Measurements from ENCODE around the gene TBR1. TPM values are rescaled to one million over a fixed set of nuclear protein-coding genes. Genes with fewer than 3 reads are reported as not detected.

Gene TBR1
- polyA plus RNA-seq, 4 donors = 0.04 to 0.08 TPM; not detected in 2

DNA sequence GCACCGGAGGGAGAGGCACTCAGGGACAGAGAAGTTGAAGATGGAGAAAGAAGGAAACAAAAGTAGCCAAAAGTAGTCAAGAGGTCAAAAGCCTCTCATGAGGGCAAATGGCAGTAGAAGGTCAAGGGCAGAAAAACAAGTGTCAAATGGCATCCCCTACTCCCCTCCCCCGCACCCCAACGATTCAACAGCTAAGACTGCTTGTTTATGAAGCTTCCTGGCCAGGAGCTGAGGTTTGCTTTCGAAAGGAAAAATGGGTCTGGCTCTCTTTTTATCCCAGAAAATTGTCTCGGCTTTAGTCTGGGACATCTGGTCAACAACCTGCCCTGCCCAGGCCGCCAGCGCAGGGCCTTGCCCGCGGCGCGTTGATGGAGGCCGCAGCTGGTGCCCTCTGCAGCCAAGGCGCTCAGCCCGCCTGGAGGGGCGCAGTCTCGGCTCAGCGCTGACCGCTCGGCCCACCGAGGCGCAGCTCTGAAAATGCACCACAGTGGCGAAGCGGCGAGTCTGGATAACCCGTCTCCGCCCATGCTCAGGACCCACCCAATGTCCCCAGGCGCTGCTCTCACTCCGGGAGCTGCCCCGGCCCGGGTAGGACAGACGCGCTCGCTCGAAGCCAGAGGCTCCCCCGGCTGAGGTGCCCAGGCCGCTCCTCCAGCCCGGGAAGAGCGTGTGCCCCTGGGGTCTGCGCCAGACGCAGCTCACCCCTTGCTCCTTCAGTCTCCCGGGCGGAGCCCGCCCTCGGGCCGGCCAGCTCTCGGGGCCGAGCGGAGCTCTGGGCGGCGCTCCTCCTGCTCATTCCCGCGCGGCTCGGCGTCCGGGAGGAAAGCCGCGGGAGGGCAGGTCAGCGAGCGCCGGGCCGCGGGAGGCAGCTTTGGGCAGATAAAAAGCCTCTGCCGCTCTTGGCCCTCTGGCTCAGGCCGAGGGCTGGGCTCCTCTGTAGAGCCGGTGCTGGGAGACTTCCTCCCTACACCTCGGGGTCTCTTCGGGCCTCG lies 1.8 kb upstream of the TBR1 start:
- peak in 1 of 4 donors; percentile 17 for DNase-seq (ENCODE audit: low read depth in 4 of 4, low spot score in 2 of 4)

DNA sequence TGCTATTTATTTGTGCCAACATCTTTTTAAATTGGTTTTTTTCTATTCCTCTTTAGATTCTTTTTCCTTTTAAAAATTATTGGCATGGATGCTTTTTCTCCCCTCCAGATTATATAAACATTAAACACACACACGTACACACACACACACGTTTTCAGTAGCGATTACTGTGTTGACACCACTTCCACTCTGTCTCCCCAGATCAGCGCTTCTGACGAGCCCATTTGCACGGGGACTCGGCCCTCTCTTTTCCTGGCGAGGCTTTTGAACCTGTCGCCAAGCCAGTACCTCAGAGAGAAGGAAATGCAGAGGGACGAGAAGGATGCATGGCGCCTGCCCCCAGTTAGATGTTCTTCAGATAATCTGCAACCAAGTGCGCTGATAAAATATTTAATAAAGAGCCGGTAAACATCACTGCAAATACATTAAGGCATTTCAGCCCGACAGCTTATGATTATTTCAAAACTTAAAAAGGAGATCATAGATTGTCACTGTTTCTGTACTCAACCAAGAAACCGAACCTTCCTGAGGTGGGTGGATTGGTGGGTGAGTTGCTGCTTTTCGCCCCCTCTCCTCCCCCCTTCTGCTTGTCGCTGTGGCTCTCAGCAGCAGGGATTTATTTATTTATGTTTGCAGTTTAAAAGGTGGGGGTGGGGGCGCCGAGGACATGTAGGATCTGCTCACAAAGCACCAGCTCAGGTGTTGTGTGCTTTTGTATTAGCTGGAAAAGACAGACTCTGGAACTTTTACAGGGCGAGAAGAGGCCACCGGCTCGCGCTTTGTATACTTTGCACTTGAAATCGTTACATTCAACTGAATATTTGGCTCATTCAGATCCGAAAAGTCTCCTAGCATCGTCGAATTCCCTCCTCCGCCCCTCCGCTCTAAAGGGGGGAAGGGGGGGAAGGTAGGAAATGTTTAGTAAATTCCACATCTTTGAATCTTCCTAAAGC lies 787 bp upstream of the TBR1 start:
- peak in 1 of 4 donors; percentile 56 for DNase-seq (ENCODE audit: low read depth in 4 of 4, low spot score in 2 of 4)

DNA sequence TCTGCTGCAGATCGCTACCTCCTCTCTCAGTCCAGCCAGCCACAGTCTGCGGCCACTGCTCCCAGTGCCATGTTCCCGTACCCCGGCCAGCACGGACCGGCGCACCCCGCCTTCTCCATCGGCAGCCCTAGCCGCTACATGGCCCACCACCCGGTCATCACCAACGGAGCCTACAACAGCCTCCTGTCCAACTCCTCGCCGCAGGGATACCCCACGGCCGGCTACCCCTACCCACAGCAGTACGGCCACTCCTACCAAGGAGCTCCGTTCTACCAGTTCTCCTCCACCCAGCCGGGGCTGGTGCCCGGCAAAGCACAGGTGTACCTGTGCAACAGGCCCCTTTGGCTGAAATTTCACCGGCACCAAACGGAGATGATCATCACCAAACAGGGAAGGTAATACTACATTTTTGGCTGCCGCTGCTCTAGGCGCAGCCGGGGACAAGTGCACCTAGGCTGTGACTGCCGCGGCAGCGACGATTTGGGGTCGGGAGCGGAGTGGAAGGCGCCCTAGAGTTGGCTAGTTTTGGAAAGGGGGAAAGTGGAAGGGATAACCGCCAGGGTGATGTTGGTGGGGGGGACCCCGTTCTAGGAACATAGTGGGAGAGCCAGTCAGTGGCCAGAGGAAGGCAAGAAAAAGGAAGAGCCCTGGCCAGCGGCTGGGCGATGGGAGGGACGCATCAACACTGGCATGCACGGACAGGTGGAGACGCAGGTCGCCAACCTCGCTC lies 776 bp downstream of the TBR1 start:
- DNase-seq (ENCODE audit: low read depth in 4 of 4, low spot score in 2 of 4) = no peak

DNA sequence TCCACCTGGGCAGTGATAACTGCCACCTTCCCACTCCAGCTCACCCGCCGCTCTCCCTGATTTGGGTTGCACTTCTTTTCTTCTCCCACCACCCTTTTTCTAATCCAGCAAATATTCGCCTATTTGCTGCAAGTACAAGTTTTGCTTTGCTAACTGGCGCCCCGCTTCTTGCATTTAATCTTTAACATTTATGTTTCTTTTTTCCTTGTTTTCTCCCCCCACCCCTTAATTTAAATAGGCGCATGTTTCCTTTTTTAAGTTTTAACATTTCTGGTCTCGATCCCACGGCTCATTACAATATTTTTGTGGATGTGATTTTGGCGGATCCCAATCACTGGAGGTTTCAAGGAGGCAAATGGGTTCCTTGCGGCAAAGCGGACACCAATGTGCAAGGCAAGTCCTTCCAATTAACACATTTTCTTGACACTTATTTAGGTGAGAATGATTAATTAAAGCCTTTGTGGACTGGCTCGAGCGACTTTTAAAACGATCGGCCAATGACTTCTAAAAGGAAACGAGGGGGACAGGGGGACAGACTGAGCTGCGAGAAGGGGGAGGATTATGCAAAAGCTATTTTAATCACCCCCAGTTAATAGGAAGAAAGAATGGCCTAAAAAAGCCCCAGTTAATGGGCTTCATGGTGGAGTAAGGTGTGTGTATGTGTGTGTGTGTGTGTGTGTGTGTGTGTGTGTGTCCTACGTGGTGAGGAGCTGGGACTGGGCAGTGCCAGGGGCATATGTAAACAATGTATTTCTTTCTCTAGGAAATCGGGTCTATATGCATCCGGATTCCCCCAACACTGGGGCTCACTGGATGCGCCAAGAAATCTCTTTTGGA lies 1.6 kb downstream of the TBR1 start:
- DNase-seq (ENCODE audit: low read depth in 4 of 4, low spot score in 2 of 4) = peak in 1 of 4 donors; percentile 41

DNA sequence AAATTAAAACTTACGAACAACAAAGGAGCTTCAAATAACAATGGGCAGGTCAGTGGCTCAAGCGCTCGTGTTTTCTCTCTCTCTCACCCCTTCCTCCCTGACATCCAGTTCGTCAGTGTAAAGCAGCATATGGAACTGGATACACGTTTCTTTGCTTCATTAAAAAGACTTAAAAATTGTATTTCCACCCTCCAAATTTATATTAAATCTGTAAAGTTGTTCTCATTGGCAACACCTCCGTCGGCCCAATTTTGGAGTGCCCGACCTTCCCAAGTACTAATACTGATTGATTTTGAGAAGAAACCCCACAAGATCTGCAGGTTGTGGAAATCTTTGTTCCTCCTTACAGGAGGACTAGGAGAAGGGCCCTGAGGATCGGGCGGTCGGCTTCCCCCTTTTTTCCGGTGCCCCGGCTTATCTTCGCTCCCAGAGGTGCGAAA lies 2.2 kb downstream of the TBR1 start:
- DNase-seq (ENCODE audit: low read depth in 4 of 4, low spot score in 2 of 4) = peak in 1 of 4 donors; percentile 39

DNA sequence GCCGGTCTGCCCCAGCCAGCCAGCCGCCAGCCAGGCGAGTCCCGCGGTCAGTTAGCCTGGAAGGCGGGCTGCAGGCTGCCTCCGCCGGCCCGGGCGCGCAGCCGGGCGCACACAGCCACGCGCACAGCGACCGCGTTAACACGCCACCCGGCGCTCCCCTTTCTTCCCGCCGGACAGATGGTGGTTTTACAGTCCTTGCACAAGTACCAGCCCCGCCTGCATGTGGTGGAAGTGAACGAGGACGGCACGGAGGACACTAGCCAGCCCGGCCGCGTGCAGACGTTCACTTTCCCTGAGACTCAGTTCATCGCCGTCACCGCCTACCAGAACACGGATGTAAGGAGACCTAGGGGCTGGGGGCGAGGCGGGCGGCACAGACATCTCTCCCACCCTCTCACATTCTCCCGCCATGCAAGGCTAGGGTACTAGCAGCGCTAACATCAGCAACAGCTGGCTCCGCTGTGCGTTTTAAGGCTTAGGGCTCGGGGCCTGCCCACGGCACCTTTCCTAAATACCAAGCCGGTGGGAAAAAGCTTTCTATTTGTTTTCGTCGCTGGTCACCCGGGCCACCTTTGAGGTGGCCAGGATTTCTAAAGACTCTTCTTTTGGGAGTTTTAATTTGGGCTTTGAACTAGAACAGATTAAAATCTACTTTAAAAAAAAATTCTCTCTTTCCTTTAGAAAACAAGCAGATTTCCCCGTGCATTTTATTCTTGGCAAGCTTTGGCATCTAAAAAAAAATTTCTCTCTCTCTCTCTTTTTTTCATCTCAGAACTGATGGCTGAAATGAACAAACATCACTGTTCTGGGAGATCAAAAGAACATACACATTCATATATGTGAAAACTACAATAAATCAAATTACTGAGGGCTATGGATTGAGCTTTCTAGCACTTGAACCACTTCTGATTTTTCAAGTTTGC lies 2.9 kb downstream of the TBR1 start:
- DNase-seq (ENCODE audit: low read depth in 4 of 4, low spot score in 2 of 4) = peak in 1 of 4 donors; percentile 43

DNA sequence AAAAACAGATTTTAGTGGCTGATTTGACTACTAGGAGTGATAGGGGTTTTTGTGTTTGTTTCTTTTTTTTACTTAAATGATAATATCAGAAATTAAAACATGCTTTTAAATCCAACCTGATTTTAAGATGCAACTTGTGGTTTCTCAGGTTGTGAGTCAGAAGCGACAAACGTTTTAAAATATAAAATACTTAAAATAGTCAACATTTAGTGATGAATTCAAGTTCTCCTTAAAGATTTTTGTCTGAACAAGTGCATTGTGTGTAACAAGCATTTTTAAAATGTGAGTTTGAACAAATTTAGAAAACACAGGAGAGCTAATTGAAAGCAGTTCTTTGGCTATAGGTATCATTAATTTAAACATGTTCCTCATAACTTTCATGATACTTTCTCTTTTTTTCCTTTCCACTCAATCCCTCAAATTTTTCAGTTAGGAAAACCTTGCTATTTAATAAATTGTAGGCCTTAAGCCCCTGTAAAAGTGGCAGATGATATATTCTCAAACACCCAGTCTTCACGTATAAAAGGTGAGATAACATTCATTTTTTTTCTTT lies 3.6 kb downstream of the TBR1 start:
- no peak for DNase-seq (ENCODE audit: low read depth in 4 of 4, low spot score in 2 of 4)

DNA sequence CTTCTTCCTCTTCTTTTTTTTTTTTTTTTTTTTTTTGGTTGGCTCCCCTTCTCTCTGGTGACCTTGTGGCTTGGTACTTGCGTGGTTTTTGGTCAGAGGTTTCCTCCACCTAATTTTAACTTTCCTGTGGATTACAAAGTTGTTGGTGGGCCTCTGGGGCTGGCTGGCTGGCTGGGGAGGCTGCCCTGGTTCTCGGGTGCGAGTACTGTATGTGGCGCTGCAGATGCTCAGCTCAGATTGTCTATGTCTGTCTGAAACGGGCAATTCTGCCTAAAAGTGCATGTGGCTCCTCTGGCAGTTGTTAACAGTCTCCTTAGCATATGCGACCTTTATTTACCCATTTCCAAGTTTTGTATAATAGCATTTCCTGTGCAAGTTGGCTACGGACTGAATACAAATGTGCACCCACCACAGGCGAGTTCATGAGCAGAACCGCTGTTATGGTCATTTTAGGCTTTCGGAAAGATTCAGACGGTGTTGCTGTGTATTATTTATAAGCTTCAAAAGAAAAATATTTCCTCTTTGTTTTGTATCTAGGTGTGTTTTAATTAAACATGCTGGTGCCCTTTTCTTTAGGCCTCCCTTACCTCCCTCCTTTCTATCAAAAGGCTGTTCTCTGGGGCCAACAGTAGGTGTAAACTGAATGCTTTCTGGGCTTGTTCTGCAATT lies 4.4 kb downstream of the TBR1 start:
- no peak for DNase-seq (ENCODE audit: low read depth in 4 of 4, low spot score in 2 of 4)

DNA sequence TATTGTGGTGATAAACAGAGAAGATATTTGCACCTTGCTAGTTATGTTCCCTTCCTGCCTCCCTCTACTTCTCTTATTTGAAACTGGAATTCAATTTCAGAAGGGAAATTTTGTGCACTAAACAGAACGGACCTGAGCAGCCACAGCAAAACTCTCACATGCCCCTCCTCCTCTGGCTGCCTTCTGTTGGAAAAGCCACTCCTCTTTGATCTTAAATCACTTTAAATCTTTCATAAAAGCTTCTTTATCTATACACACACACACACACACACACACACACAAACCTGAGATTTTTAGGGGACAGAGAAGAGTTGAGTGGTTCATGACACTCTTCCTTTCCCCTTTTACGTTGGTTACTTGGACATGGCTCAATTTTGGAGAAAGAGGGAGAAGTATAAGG lies 5.6 kb downstream of the TBR1 start:
- DNase-seq (ENCODE audit: low read depth in 4 of 4, low spot score in 2 of 4) = no peak

DNA sequence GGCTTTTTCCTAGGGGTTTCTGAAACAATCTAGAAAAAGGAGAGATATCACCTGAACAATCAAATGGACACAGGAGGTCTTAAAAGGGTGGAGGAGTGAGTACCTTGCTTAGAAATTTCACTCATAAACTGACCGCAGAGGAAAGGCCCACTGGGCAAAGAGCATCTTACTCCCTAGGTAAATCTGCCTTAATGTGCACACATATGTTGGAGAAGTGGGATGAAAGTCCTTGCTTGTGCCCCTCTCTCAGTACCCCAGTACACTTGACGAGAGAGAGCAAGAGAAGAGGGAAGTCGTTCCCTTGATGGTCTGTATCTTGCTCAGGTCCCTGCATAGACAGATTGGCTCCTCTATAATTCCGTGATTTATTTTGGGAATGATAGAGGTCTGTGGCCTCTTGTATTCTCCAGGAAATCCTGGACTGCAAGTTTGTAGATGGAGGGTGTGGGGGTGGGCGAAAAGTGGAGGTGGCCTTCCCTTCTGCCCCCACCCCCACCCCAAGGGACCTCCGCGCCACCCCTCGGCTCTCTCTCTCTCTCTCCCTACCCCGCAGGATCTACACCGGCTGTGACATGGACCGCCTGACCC lies 6.8 kb downstream of the TBR1 start:
- no peak for DNase-seq (ENCODE audit: low read depth in 4 of 4, low spot score in 2 of 4)

DNA sequence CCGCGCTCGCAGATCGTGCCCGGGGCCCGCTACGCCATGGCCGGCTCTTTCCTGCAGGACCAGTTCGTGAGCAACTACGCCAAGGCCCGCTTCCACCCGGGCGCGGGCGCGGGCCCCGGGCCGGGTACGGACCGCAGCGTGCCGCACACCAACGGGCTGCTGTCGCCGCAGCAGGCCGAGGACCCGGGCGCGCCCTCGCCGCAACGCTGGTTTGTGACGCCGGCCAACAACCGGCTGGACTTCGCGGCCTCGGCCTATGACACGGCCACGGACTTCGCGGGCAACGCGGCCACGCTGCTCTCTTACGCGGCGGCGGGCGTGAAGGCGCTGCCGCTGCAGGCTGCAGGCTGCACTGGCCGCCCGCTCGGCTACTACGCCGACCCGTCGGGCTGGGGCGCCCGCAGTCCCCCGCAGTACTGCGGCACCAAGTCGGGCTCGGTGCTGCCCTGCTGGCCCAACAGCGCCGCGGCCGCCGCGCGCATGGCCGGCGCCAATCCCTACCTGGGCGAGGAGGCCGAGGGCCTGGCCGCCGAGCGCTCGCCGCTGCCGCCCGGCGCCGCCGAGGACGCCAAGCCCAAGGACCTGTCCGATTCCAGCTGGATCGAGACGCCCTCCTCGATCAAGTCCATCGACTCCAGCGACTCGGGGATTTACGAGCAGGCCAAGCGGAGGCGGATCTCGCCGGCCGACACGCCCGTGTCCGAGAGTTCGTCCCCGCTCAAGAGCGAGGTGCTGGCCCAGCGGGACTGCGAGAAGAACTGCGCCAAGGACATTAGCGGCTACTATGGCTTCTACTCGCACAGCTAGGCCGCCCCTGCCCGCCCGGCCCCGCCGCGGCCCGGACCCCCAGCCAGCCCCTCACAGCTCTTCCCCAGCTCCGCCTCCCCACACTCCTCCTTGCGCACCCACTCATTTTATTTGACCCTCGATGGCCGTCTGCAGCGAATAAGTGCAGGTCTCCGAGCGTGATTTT lies 7.6 kb downstream of the TBR1 start:
- no peak for DNase-seq (ENCODE audit: low read depth in 4 of 4, low spot score in 2 of 4)

DNA sequence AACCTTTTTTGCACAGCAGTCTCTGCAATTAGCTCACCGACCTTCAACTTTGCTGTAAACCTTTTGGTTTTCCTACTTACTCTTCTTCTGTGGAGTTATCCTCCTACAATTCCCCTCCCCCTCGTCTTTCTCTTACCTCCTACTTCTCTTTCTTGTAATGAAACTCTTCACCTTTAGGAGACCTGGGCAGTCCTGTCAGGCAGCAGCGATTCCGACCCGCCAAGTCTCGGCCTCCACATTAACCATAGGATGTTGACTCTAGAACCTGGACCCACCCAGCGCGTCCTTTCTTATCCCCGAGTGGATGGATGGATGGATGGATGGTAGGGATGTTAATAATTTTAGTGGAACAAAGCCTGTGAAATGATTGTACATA lies 8.3 kb downstream of the TBR1 start:
- no peak for DNase-seq (ENCODE audit: low read depth in 4 of 4, low spot score in 2 of 4)

DNA sequence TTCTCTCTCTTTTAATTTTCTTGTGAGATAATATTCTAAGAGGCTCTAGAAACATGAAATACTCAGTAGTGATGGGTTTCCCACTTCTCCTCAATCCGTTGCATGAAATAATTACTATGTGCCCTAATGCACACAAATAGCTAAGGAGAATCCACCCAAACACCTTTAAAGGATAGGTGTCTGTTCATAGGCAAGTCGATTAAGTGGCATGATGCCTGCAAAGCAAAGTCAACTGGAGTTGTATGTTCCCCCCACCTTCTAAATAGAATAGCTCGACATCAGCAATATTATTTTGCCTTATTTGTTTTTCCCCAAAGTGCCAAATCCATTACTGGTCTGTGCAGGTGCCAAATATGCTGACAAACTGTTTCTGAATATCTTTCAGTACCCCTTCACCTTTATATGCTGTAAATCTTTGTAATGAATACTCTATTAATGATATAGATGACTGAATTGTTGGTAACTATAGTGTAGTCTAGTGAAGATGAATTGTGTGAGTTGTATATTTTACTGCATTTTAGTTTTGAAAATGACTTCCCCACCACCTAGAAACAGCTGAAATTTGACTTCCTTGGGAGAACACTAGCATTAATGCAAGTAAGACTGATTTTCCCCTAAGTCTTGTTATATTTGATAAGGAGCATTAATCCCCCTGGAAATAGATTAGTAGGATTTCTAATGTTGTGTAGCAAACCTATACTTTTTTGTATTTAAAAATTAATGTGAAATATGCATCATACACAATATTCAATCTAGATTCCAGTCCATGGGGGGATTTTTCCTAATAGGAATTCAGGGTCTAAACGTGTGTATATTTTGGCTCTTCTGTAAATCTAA lies 9.0 kb downstream of the TBR1 start:
- peak in 1 of 4 donors; percentile 45 for DNase-seq (ENCODE audit: low read depth in 4 of 4, low spot score in 2 of 4)

DNA sequence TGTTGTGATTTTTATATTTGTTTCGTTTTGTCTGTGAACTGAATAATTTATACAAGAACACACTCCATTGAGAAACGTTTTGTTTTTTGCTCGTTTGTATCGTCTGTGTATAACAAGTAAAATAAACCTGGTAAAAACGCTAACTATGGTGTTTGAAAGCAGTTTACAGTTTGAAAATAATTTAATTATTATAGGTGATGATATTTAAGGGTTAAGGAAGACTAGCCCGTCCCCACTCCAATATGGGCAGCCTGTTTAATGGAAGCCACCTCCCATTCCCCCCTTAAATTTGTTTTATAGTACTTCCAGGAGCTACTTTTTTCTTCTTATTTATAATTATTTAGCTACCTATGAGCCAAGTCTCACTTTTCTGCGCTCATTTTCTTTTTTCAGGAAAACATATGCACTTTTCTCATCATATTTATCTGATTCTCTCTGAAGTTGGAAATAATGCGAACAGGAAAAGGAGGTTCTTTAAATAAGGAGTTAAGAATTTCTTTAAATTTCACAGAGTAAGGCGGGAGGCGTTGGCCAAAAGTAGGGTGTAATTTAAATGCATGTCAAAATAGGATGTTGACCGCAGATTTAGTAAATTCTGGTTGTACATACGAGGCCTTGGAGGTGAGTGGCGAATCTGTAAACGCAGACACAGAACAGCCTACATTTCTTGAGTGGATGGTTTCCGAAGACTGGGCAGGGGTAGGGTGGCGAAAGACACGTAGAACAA lies 9.8 kb downstream of the TBR1 start:
- peak in 1 of 4 donors; percentile 36 for DNase-seq (ENCODE audit: low read depth in 4 of 4, low spot score in 2 of 4)

Measured in left renal cortex interstitium (tissue), 4 donors.